DMS153 treated with DMSO at 0.1 percent for 48 hours (cell line): ENCODE results near the gene ABO.
"Not testable (repeated sequence)": the region's sequence is repeated elsewhere in the genome, so short reads cannot be mapped to it uniquely, and the experiment has no call there.

Experiments
- DNase-seq: peaks from one replicate; lab custom pipeline; 2025; ENCODE audit not compliant: unreplicated experiment; lab: John Stamatoyannopoulos, UW

ABO gene

GRCh38 chr9:133226219-133227171 lies 48.5 kb downstream of the ABO start:
- DNase-seq: no peak

- no peak for DNase-seq
Observed at GRCh38 chr9:133225171-133226011, 49.6 kb downstream of the ABO start.

- DNase-seq: no peak
Observed at GRCh38 chr9:133224762-133225161, 50.2 kb downstream of the ABO start.

- not testable (repeated sequence) for DNase-seq
Observed at GRCh38 chr9:133223159-133223756, 51.7 kb downstream of the ABO start.

- DNase-seq: not testable (repeated sequence)
Observed at GRCh38 chr9:133221994-133222393, 53.0 kb downstream of the ABO start.

- no peak for DNase-seq
Observed at GRCh38 chr9:133221177-133221809, 53.7 kb downstream of the ABO start.

GRCh38 chr9:133218049-133218975 lies 56.7 kb downstream of the ABO start:
- not testable (repeated sequence) for DNase-seq

GRCh38 chr9:133217333-133217988 lies 57.5 kb downstream of the ABO start:
- DNase-seq: not testable (repeated sequence)

GRCh38 chr9:133214276-133214675 lies 60.7 kb downstream of the ABO start:
- not testable (repeated sequence) for DNase-seq

- DNase-seq: no peak
Observed at GRCh38 chr9:133210609-133211008, 64.4 kb downstream of the ABO start.

GRCh38 chr9:133210202-133210532 lies 64.8 kb downstream of the ABO start:
- no peak for DNase-seq

GRCh38 chr9:133209327-133210201 lies 65.4 kb downstream of the ABO start:
- not testable (repeated sequence) for DNase-seq

GRCh38 chr9:133208880-133209300 lies 66.1 kb downstream of the ABO start, which contains the start of gene OBP2B:
Gene OBP2B, minus strand, starts transcription at chr9:133209250. Its CDS starts 51 bp downstream, at chr9:133209199.
- not testable (repeated sequence) for DNase-seq

GRCh38 chr9:133208171-133208879 lies 66.7 kb downstream of the ABO start:
- not testable (repeated sequence) for DNase-seq

- no peak for DNase-seq
Observed at GRCh38 chr9:133207540-133208170, 67.3 kb downstream of the ABO start.

- no peak for DNase-seq
Observed at GRCh38 chr9:133207021-133207531, 67.9 kb downstream of the ABO start.
